Measurements from ENCODE around the gene DOCK7.
"Not testable (repeated sequence)": the region's sequence is repeated elsewhere in the genome, so short reads cannot be mapped to it uniquely, and the experiment has no call there.

Gene DOCK7

DNA sequence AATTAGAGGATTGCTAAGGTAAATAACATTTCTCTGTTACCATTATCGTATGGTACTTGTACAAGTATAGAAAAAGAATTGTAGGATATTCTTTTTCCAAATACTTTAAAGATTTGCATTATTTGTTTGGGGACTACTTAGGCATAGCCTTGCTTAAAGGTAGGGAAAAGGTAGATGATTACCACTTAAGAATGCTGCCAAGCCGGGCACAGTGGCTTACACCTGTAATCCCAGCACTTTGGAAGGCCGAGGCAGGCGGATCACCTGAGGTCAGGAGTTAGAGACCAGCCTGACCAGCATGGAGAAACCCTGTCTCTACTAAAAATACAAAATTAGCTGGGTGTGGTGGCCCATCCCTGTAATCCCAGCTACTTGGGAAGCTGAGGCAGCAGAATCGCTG, 10.0 kb upstream of the DOCK7 start:
- in situ Hi-C loops (cut with MboI; ENCODE audit: low sequenced_read_pairs), result not testable (repeated sequence)

GRCh38 chr1:62694479-62694878, 6.3 kb upstream of the DOCK7 start:
- in situ Hi-C loops (cut with MboI; ENCODE audit: low sequenced_read_pairs), result not testable (repeated sequence)

- in situ Hi-C loops (cut with MboI; ENCODE audit: low sequenced_read_pairs), result no loop called here
Observed at GRCh38 chr1:62693123-62693522, 4.9 kb upstream of the DOCK7 start.

DNA sequence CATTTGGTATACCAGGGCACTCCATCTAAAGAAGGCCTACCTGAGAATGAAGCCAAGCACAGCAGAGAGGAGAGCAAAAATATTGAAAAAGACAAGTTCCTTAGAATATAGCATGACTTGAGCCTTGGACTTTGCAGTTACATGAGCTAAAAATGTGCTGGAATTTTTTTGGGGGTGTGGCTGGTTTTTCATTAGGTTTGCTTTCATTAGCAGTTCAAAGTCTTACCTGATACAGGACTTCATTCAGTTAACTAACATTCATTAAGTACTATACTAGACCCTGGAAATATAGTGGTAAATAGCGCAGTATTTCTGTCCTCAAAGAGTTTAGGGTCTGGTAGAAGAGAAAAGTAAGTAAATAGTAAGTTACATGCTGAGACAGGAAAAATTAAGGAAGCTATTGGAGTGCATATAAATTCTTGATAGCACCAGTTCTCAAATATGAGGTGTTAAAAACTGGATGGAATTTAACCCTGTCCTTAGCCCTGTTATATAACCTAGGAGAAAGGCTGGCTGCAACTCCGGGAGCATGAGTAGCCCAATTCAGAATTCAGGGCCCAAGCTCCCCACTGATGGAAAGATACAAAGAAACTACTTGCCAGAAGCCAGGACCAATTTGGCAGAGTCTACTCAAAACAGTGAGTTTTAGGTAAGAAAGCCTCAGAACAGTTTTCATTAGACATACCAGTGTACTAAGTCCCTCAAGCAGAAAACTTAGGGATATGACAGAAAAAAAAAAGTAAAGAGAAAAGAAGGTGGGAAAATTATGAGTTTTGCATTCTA, 3.1 kb upstream of the DOCK7 start:
- in situ Hi-C loops (cut with MboI; ENCODE audit: low sequenced_read_pairs), result no loop called here

DNA sequence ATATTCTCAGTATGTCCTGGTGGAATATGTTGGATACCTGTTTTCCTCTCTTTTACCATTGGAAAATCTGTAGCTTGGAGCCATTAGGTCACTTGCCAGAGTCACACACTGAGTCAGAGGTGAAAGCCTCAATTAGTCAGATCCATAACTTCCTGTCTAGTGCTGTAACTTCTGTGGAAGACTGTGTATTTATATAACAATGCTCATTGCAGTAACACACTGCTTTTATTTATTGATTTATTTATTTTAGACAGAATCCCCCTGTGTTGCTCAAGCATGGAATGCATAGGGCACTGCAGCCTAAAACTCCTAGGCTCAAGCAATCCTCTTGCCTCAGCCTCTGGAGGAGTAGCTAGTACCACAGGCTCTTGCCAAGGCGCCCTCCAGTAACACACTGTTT, 1.3 kb upstream of the DOCK7 start:
- in situ Hi-C loops (cut with MboI; ENCODE audit: low sequenced_read_pairs), result no loop called here

DNA sequence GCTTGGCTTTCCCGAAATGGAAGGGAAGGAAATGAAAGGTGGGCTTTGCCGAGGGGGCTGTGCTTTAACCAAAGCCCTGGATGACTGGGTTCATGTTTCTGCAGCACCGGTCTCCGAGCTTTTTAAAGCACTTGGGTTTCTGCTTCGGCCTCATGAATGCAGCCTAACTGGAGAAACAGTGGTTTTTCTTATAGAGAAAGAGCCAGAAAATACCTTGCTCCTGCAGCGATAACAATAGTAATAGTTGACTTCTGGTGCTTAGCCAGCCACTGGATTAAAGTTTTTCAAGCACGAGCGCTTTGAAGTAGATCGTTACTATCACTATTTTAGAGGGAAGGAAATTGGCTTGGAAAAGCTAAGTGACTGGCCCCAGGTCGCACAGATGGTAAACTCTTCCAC, 500 bp upstream of the DOCK7 start:
- in situ Hi-C loops (cut with MboI; ENCODE audit: low sequenced_read_pairs), result no loop called here

DNA sequence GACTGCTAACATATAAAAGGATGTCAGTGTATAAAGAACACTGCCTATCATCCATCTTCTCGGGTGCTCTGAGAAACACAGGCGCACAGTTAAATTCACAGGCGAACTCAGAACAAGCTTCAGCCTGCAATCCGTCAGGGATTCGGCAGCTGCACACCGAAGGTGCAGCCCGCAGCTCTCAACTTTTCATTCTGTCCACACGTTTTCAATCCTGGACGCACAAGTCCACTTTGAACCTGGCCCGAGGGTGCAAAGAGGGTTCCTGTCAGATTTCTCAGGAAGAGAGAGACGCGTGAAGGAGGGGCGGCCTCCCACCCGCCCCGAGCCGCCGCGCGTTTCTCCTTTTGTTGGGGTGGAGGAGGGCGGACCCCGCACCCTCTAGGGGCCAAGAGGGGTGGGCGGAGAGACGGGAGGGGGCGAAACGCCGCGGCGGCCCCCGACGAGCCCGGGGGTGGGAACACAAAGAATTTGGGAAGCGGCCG, 724 bp downstream of the DOCK7 start:
- in situ Hi-C loops (cut with MboI; ENCODE audit: low sequenced_read_pairs), result no loop called here

- in situ Hi-C loops (cut with MboI; ENCODE audit: low sequenced_read_pairs), result no loop called here
Observed at GRCh38 chr1:62686822-62687221, 1.4 kb downstream of the DOCK7 start.

DNA sequence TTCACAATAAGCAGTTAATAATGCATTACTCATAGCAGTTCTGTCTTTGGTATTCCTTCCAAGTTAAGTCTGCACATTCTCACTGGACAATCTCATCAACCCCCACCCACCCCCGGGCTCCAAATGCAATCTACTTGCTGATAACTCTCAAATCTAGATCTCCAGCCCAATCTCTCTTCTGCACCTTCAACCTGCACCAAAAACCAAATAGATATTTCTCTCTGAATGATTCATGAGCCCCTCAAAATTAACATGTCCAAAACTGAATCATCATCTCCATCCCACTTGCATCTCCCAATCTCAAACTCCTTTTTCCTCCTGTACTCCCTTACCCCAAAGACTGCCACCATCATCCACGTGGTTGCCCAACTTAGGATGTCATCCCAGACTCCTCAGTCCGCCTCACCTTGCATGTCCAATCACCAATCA, 2.7 kb downstream of the DOCK7 start:
- in situ Hi-C loops (cut with MboI; ENCODE audit: low sequenced_read_pairs), result no loop called here

GRCh38 chr1:62682531-62682930, 5.7 kb downstream of the DOCK7 start:
- in situ Hi-C loops (cut with MboI; ENCODE audit: low sequenced_read_pairs), result no loop called here

DNA sequence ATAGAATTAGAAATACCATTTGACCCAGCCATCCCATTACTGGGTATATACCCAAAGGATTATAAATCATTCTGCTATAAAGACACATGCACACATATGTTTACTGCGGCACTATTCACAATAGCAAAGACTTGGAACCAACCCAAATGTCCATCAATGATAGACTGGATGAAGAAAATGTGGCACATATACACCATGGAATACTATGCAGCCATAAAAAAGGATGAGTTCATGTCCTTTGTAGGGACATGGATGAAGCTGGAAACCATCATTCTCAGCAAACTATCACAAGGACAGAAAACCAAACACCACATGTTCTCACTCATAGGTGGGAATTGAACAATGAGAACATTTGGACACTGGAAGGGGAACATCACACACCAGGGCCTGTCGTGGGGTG, 7.2 kb downstream of the DOCK7 start:
- in situ Hi-C loops (cut with MboI; ENCODE audit: low sequenced_read_pairs), result not testable (repeated sequence)

DNA sequence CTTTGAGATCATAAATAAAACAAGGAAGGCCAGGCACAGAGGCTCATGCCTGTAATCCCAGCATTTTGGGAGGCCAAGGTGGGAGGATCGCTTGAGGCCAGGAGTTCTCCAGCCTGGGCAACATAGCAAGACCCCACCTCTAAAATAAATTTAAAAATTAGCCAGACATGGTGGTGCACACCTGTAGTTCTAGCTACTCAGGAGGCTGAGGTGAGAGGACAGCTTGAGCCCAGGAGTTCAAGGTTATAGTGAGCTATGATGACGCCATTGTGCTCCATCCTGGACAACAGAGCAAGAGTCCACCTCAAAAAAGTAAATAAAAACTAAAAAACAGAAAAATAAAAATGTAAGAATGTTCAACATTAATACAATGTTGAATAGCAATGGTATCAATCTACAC, 10.4 kb downstream of the DOCK7 start:
- in situ Hi-C loops (cut with MboI; ENCODE audit: low sequenced_read_pairs), result not testable (repeated sequence)

GRCh38 chr1:62676611-62677356, 11.4 kb downstream of the DOCK7 start:
- in situ Hi-C loops (cut with MboI; ENCODE audit: low sequenced_read_pairs), result no loop called here

DNA sequence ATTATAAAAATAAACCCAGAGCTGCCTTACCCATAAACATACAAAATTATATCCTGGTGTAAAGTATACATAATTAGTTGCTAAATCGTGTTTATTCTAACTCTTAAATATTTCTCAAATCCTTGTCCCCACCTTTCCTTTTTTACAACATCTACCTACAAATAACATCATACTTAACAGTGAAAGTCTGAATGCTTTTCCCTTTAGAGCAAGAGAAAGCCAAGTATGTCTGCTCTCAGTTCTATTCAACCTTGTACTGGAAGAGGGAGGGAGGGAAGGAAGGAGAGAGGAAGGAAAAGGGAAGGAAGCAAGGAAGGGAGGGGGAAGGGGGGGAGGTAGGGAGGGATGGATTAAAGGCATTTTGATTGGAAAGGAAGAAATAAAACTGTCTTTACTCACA, 14.6 kb downstream of the DOCK7 start:
- in situ Hi-C loops (cut with MboI; ENCODE audit: low sequenced_read_pairs), result no loop called here

- in situ Hi-C loops (cut with MboI; ENCODE audit: low sequenced_read_pairs), result no loop called here
Observed at GRCh38 chr1:62672029-62672428, 16.2 kb downstream of the DOCK7 start.

DNA sequence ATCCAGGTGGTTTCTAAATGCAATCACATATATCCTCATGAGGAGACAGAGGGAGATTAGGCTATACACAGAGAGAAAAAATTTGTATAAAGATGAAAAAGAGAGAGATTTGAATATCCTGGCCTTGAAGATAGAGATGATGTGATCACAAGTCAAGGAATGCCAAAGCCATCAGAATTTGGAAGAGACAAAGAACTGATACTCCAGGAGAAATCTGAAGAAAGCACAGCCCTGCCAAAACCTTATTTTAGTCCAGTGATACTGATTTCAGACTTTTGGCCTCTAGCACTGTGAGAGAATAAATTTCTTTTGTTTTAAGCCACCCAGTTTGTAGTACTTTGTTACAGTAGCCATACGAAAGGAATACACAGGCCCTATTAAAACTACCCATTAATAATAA, 33.4 kb downstream of the DOCK7 start:
- in situ Hi-C loops (cut with MboI; ENCODE audit: low sequenced_read_pairs), result no loop called here

DNA sequence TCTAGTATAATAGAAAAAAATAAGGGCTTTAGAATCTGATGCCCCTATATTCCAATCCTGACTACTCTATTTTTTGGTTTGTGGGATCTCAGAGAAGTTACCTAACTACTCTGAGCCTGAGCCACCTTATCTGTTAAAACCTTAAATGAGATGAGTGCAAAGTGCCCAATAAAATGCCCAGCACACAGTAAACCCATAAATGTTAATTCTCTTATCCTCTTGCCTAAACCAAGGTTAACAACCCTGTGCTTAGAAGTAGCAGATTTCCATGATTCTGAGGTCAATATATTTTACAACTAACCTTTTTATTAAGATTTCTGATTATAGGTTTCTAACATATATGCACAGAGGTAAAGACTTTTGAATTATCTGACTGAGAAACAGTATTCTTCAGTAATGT, 35.8 kb downstream of the DOCK7 start:
- in situ Hi-C loops (cut with MboI; ENCODE audit: low sequenced_read_pairs), result no loop called here

- in situ Hi-C loops (cut with MboI; ENCODE audit: low sequenced_read_pairs), result no loop called here
Observed at GRCh38 chr1:62643283-62643682, 44.9 kb downstream of the DOCK7 start.

DNA sequence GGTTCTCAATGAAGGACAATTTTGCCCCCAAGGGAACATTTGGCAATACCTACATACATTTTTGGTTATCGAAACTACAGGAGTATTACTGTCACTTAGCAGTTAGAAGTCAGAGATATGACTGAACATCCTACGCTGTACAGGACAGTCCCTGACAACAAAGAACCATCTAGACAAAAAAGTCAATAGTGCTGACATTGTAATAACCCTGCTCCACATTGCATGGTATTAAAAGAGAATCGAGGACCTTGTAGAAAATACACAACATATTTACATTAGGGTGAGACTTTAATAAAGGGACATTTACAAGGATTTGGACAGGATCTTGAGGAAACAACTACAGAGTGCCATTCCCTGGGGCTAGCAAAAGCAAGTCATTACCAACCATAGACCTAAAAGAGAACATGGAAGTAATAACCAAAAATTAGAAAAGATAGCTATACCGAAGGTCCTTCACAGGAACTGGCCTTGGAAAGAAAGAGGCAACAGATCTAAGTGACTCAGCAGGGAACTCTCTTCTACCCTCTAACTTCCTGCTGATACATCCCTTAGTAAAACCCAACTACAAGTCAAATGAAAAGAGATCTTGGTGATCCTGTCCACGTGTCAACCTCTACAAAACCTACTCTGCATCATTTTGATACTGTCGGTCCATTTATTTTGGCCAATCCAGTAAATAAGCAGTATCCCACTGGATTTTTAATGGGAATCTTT, 50.6 kb downstream of the DOCK7 start:
- in situ Hi-C loops (cut with MboI; ENCODE audit: low sequenced_read_pairs), result no loop called here

GRCh38 chr1:62628506-62628905, 59.7 kb downstream of the DOCK7 start:
- in situ Hi-C loops (cut with MboI; ENCODE audit: low sequenced_read_pairs), result no loop called here

GRCh38 chr1:62625415-62625814, 62.8 kb downstream of the DOCK7 start:
- in situ Hi-C loops (cut with MboI; ENCODE audit: low sequenced_read_pairs), result no loop called here

GRCh38 chr1:62621907-62622306, 66.3 kb downstream of the DOCK7 start:
- in situ Hi-C loops (cut with MboI; ENCODE audit: low sequenced_read_pairs), result no loop called here

Measured in HL-60/S4 treated with phorbol 12-myristate 13-acetate at 8.2 ng/mL for 4 days and 3 days (cell line).